KMS-11 (cell line): Measurements from ENCODE around the gene PMIS2.

Source experiments
- H2AFZ ChIP-seq: fragments of 200-600 bp; sonication (generic); 2 replicates; pipeline ENCODE4 v1.6.1; 2016; ENCODE audit warnings: antibody characterized with exemption, mixed run types, low read depth
- H3K27ac ChIP-seq: fragments of 200-600 bp; sonication (generic); 2 replicates; pipeline ENCODE4 v1.6.1; 2016; ENCODE audit warnings: mild to moderate bottlenecking, mixed run types
- H3K27me3 ChIP-seq: fragments of 200-600 bp; sonication (generic); 2 replicates; pipeline ENCODE4 v1.6.1; 2017; ENCODE audit warnings: mild to moderate bottlenecking, low read depth, mixed run types, moderate library complexity; ENCODE audit not compliant: insufficient read depth
- H3K36me3 ChIP-seq: fragments of 200-600 bp; sonication (generic); 2 replicates; pipeline ENCODE4 v1.6.1; 2017; ENCODE audit warnings: mild to moderate bottlenecking, mixed run types; ENCODE audit not compliant: insufficient read depth
- H3K4me1 ChIP-seq: fragments of 200-600 bp; sonication (generic); 2 replicates; pipeline ENCODE4 v1.6.1; 2016; ENCODE audit warnings: mild to moderate bottlenecking, low read depth, mixed run types; ENCODE audit not compliant: poor library complexity, severe bottlenecking
- H3K4me2 ChIP-seq: fragments of 200-600 bp; sonication (generic); 2 replicates; pipeline ENCODE4 v1.7.0; 2016; ENCODE audit warnings: mild to moderate bottlenecking, mixed run types
- H3K4me3 ChIP-seq: fragments of 200-600 bp; sonication (generic); IDR thresholded peaks from 2 replicates; pipeline ENCODE4 v1.6.1; 2017; ENCODE audit warnings: low read depth, low read length, mixed read lengths; ENCODE audit not compliant: insufficient read depth
- H3K79me2 ChIP-seq: fragments of 200-600 bp; sonication (generic); 2 replicates; pipeline ENCODE4 v1.6.1; 2016; ENCODE audit warnings: low read depth, mixed run types; ENCODE audit not compliant: insufficient read depth
- H3K9ac ChIP-seq: fragments of 200-600 bp; sonication (generic); 2 replicates; pipeline ENCODE4 v1.6.1; 2016; ENCODE audit warnings: mild to moderate bottlenecking, mixed run types
- H4K20me1 ChIP-seq: fragments of 200-600 bp; sonication (generic); 2 replicates; pipeline ENCODE4 v1.6.1; 2016; ENCODE audit warnings: mild to moderate bottlenecking, mixed run types; ENCODE audit not compliant: insufficient read depth
- CTCF ChIP-seq: fragments of 200-600 bp; sonication (generic); conservative IDR thresholded peaks from 2 replicates; pipeline ENCODE4 v1.6.1; 2017; ENCODE audit warnings: low read depth, mild to moderate bottlenecking, antibody characterized with exemption, low read length, moderate library complexity, mixed read lengths

Gene PMIS2

GRCh38 chr19:35613574-35613973 lies 27.6 kb downstream of the PMIS2 start:
- H3K4me1 ChIP-seq = peaks cover 9% of the 10 kb centered on the region
- H3K27me3 ChIP-seq = 0 out of 2 replicates have a peak, but pooled peaks cover 2% of the 10 kb centered on the region
- TF ChIP-seq CTCF = no peak
- no peak overlapping the region; the same call in 1 of the 2 replicates for H3K9ac ChIP-seq
- H3K4me2 ChIP-seq = peak overlapping the region; percentile 75; the same call in 1 of the 2 replicates
- no peak overlapping the region for H3K4me3 ChIP-seq
- no peaks in the 10 kb centered on the region for H4K20me1 ChIP-seq
- no peaks in the 10 kb centered on the region; the same call in 1 of the 2 replicates for H3K79me2 ChIP-seq
- H2AFZ ChIP-seq = no peak overlapping the region
- H3K36me3 ChIP-seq = no peaks in the 10 kb centered on the region
- H3K27ac ChIP-seq = no peak overlapping the region

- Histone ChIP-seq H3K4me3 (no peak overlapping the region), H3K36me3 (no peaks in the 10 kb centered on the region), H3K4me1 (peaks cover 9% of the 10 kb centered on the region), H3K4me2 (no peak overlapping the region), H3K79me2 (no peaks in the 10 kb centered on the region; the same call in 1 of the 2 replicates), H3K27me3 (no peaks in the 10 kb centered on the region), H3K9ac (no peak overlapping the region), H4K20me1 (no peaks in the 10 kb centered on the region), H2AFZ (no peak overlapping the region), H3K27ac (no peak overlapping the region)
- TF ChIP-seq CTCF = no peak
Observed at GRCh38 chr19:35615036-35615435, 29.1 kb downstream of the PMIS2 start.

GRCh38 chr19:35618857-35619256 lies 32.9 kb downstream of the PMIS2 start:
- Histone ChIP-seq H3K27me3 (no peaks in the 10 kb centered on the region), H4K20me1 (no peaks in the 10 kb centered on the region), H3K36me3 (no peaks in the 10 kb centered on the region), H3K79me2 (no peaks in the 10 kb centered on the region), H3K9ac (no peak overlapping the region), H3K4me1 (no peaks in the 10 kb centered on the region), H2AFZ (no peak overlapping the region), H3K4me2 (no peak overlapping the region), H3K27ac (no peak overlapping the region), H3K4me3 (no peak overlapping the region)
- TF ChIP-seq CTCF = no peak

GRCh38 chr19:35619290-35619923 lies 33.4 kb downstream of the PMIS2 start:
- Histone ChIP-seq H3K4me2 (no peak overlapping the region), H3K9ac (no peak overlapping the region), H3K79me2 (no peaks in the 10 kb centered on the region), H3K36me3 (no peaks in the 10 kb centered on the region), H3K4me3 (no peak overlapping the region), H3K27ac (no peak overlapping the region), H2AFZ (no peak overlapping the region), H3K27me3 (no peaks in the 10 kb centered on the region), H3K4me1 (no peaks in the 10 kb centered on the region), H4K20me1 (no peaks in the 10 kb centered on the region)
- no peak for TF ChIP-seq CTCF
